GM19240 (cell line): ENCODE measurements around the gene DNAH17.

Experiments used
- DNase-seq: peaks from one replicate; pipeline ENCODE4 v3.0.0; 2011; ENCODE audit warnings: low spot score; ENCODE audit not compliant: insufficient read length

The DNAH17 gene

GRCh38 chr17:78398390-78398789 lies 178.8 kb downstream of the DNAH17 start:
- no peak for DNase-seq

GRCh38 chr17:78397681-78398101 lies 179.5 kb downstream of the DNAH17 start:
- no peak for DNase-seq

GRCh38 chr17:78396441-78397337 lies 180.5 kb downstream of the DNAH17 start:
- no peak for DNase-seq

GRCh38 chr17:78395155-78395554 lies 182.0 kb downstream of the DNAH17 start:
- no peak for DNase-seq

- DNase-seq = no peak
Measured at GRCh38 chr17:78394209-78394608, 183.0 kb downstream of the DNAH17 start.

GRCh38 chr17:78393575-78393974 lies 183.6 kb downstream of the DNAH17 start:
- no peak for DNase-seq

GRCh38 chr17:78392295-78392694 lies 184.9 kb downstream of the DNAH17 start:
- no peak for DNase-seq

- DNase-seq = no peak
Measured at GRCh38 chr17:78391843-78392242, 185.4 kb downstream of the DNAH17 start.

- no peak for DNase-seq
Measured at GRCh38 chr17:78391051-78391431, 186.2 kb downstream of the DNAH17 start.

- DNase-seq = no peak
Measured at GRCh38 chr17:78390241-78391050, 186.8 kb downstream of the DNAH17 start.

- DNase-seq = no peak
Measured at GRCh38 chr17:78387977-78388941, 188.9 kb downstream of the DNAH17 start.

GRCh38 chr17:78384479-78385175 lies 192.6 kb downstream of the DNAH17 start:
- DNase-seq = no peak

- DNase-seq = no peak
Measured at GRCh38 chr17:78383725-78384471, 193.3 kb downstream of the DNAH17 start.

- no peak for DNase-seq
Measured at GRCh38 chr17:78381601-78382232, 195.5 kb downstream of the DNAH17 start.

GRCh38 chr17:78380370-78380769 lies 196.8 kb downstream of the DNAH17 start:
- no peak for DNase-seq

GRCh38 chr17:78379131-78379491 lies 198.1 kb downstream of the DNAH17 start:
- no peak for DNase-seq

- DNase-seq = no peak
Measured at GRCh38 chr17:78378225-78379130, 198.7 kb downstream of the DNAH17 start, which contains the start of gene PGS1. Gene PGS1 (plus strand): TSS chr17:78378649. CDS start chr17:78378666, 17 bp downstream.

GRCh38 chr17:78377858-78378224 lies 199.4 kb downstream of the DNAH17 start:
- DNase-seq = no peak
